Retinal pigment epithelial cell (primary cell): ENCODE measurements around the gene RIMKLB.

ENCODE experiments used
- DNase-seq: peaks from one replicate; pipeline ENCODE4 v3.0.0-alpha.2; 2010; ENCODE audit warnings: low read depth
- H3K4me3 ChIP-seq: 2 replicates; pipeline ENCODE4 v1.5.1; 2011; ENCODE audit warnings: mild to moderate bottlenecking, low read length, control low read depth, moderate library complexity
- CTCF ChIP-seq: conservative IDR thresholded peaks from 2 replicates; pipeline ENCODE4 v1.5.1; 2011; ENCODE audit warnings: low read depth, low read length, control low read depth, inconsistent platforms

Gene RIMKLB

GRCh38 chr12:8828257-8829124 is 130.7 kb downstream of the RIMKLB start:
- H3K4me3 ChIP-seq, result no peak overlapping the region
- TF ChIP-seq CTCF, result no peak
- no peak for DNase-seq

GRCh38 chr12:8829125-8829518 is 131.3 kb downstream of the RIMKLB start:
- no peak for DNase-seq
- H3K4me3 ChIP-seq, result no peak overlapping the region
- TF ChIP-seq CTCF, result no peak

- DNase-seq, result no peak
- TF ChIP-seq CTCF, result no peak
- no peak overlapping the region for H3K4me3 ChIP-seq
These were observed 131.8 kb downstream of the RIMKLB start for GRCh38 chr12:8829621-8830020.

GRCh38 chr12:8831116-8831515 is 133.3 kb downstream of the RIMKLB start:
- no peak for DNase-seq
- no peak for TF ChIP-seq CTCF
- no peak overlapping the region for H3K4me3 ChIP-seq

- DNase-seq, result no peak
- TF ChIP-seq CTCF, result no peak
- H3K4me3 ChIP-seq, result no peak overlapping the region
These were observed 134.7 kb downstream of the RIMKLB start for GRCh38 chr12:8832500-8832899.
